GM12801 (cell line): ENCODE measurements around the gene NUDCD3.

Experiments
- TF ChIP-seq, protein P1 (sequence below): IDR thresholded peaks from one replicate; pipeline ENCODE4 v1.5.1; 2011; ENCODE audit warnings: control low read depth; ENCODE audit not compliant: insufficient read length; ENCODE audit errors: extremely low read depth

NUDCD3 gene

DNA sequence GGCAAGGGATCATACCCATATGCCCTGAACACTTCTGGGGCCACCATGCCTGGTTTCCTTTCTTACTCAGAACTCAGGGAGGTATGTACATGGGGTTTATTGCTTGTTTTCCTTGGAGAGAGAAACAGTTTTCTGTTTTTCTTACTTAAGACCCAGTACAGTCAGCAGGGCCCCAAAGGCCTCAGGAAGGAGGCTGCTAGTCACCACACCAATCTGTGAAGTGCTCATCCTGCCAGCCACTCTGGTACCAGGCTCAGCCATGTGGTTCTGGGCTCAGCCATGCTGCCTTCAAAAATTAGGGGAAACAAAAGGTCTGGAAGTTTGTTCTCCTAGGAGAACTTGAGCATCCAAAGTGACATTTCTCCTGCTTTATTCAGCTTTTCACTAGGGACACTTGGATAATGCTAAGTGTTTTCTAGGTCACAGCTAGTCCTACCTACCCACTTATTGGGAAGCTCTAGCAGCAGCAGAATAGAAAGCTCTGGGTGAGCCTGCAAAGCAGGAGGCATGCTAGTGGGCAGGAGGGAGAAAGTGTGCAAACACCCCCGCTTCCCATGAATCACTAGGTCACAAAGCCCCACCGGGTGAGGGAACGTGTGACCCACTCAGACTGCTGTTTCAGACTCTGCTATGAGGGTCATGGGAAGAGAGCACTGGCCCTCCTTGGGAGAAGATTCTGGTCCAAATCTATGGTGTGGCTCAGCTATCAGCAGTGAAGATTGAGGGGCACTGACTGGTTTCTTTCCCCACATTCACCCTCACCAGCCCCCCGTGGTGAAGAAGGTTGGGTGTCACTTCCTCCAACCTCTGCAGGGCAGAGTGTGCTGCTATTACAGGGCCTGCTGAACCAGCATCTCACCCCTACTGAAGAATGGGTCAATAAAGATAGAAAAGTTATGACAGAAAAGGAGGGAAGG, 23.9 kb downstream of the NUDCD3 start:
- TF ChIP-seq, protein P1, sequence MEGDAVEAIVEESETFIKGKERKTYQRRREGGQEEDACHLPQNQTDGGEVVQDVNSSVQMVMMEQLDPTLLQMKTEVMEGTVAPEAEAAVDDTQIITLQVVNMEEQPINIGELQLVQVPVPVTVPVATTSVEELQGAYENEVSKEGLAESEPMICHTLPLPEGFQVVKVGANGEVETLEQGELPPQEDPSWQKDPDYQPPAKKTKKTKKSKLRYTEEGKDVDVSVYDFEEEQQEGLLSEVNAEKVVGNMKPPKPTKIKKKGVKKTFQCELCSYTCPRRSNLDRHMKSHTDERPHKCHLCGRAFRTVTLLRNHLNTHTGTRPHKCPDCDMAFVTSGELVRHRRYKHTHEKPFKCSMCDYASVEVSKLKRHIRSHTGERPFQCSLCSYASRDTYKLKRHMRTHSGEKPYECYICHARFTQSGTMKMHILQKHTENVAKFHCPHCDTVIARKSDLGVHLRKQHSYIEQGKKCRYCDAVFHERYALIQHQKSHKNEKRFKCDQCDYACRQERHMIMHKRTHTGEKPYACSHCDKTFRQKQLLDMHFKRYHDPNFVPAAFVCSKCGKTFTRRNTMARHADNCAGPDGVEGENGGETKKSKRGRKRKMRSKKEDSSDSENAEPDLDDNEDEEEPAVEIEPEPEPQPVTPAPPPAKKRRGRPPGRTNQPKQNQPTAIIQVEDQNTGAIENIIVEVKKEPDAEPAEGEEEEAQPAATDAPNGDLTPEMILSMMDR = no peak

DNA sequence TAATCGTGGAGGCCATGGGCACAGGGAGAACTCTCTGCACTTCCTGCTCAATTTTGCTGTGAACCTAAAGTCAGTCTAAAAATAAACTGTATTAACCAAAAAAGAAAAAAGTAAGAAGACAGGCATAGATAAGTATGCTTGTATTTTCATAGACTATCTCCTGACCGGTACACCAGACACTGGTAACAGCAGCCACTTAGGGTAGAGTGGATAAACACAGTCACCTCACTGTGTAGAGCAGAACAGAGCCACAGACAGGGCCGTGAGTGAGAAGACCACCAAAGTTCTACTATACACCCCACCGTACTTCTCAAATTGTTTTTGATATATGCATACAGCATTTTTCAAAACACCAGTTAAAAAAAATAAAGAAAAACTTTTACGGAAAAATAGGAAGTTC, 25.0 kb downstream of the NUDCD3 start:
- TF ChIP-seq, protein P1 = no peak

DNA sequence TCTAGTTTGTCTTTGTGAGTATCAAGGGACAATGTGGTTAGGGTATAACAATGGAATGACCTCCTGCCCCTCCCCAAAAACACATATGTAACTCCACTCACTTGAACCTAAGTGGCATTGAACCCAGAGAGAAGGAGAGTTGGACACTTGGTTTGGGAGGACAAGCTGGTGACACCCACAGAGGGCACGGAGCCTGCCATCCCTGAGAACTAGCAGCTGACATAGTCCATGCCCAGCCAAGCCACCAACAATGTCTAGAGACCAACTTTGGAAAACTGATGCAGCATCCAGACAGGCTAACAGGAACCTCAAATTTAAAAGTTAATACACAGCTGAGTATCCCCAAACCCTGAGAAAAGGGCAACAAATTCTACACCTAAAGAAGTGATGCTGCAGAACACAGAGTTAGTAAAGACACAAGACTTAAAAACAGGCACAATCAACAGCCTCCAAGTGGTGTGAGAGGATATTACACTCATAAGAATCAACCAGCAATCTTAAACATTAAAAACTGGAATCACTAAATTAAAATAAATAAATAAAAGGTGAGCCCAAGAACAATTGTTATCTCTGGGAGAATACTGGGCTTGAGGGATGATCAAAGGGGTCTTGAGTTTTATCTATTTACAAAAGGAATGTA, 27.2 kb downstream of the NUDCD3 start:
- TF ChIP-seq, protein P1 = no peak

GRCh38 chr7:44461387-44461786, 29.1 kb downstream of the NUDCD3 start:
- TF ChIP-seq, protein P1 = no peak

DNA sequence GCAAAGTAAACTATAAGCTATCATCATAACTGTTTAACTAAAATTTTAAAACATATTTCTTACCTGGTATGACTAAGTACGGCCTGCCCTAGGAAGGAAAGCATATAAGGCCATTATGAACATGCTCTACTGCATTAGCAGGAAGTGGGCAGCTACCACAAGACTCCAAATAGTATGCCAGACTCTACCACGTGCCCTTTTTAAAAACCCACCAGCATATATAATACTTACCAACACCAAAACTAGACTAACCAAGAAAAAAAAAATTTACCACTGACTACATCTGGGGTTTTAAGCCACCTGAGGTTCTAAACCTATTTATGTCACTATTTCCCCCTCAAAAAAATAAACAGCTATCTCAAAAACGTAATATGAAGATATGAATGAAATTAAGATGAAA, 30.1 kb downstream of the NUDCD3 start:
- TF ChIP-seq, protein P1 = no peak

DNA sequence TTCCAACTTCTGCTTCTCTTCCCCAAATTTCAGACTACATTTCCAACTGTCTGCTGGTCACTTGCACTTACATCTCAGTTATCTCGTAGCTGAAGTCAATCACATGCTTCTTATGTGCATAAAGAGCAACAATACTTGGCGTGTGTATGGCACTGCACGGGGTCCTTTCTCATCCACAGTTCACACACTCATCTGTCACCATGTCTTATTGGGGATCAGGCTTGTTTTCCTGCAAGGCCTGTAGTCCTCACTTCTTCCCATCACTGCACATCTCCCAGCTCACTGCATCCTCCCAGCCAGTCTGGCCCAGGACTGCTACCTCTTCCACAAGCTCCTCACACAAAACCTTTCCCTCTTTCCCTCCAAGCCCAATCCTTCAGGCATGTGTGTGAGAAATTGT, 35.3 kb downstream of the NUDCD3 start:
- TF ChIP-seq, protein P1 = no peak

DNA sequence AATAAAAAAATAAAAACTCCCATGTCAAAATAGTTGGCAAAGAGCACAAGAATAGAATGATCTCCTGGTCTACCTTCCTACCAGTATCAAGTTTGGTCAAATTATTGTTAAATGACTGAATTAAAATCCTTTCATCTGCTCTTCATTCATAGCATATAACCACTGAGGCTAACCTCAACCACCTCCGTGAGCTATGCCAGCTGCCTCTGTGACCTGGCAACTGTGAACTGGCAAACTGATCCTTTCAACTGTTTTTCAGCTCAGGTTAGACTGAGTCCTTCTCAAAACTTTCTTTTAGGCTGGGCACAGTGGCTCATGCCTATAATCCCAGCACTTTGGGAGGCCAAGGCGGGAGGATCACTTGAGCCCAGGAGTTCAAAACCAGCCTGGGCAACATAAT, 36.1 kb downstream of the NUDCD3 start:
- TF ChIP-seq, protein P1 = no peak
